AG10803 (cell line): Measurements from ENCODE around the gene OCSTAMP.

ENCODE experiments used
- DNase-seq: peaks from one replicate; pipeline ENCODE4 v3.0.0; 2010; ENCODE audit warnings: low read depth
- H3K4me3 ChIP-seq: 2 replicates; pipeline ENCODE4 v1.5.1; 2011; ENCODE audit warnings: mild to moderate bottlenecking, low read length, control low read depth
- CTCF ChIP-seq: conservative IDR thresholded peaks from 2 replicates; pipeline ENCODE4 v1.5.1; 2011; ENCODE audit warnings: mild to moderate bottlenecking, low read length, control low read depth, inconsistent platforms

Gene OCSTAMP

DNA sequence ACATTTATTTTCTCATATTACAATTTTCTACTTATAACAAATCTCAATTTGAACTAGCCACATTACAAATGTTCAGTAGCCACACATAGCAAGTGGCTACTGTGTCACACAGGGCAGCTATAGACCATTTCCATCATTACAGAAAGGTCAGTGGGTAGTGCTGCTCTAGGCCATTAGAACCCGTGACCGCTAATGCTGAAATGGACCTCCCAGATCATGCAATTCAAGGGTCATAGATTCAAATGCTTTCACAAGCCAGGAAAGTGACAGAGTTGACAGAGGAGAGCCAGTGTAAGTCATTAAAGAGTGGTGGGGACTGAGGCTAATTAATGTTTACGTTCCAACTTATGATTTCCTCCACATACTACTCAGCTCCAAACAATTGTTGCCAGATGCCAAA lies 3.5 kb upstream of the OCSTAMP start:
- no peak for TF ChIP-seq CTCF
- no peak for DNase-seq
- no peak overlapping the region for H3K4me3 ChIP-seq

DNA sequence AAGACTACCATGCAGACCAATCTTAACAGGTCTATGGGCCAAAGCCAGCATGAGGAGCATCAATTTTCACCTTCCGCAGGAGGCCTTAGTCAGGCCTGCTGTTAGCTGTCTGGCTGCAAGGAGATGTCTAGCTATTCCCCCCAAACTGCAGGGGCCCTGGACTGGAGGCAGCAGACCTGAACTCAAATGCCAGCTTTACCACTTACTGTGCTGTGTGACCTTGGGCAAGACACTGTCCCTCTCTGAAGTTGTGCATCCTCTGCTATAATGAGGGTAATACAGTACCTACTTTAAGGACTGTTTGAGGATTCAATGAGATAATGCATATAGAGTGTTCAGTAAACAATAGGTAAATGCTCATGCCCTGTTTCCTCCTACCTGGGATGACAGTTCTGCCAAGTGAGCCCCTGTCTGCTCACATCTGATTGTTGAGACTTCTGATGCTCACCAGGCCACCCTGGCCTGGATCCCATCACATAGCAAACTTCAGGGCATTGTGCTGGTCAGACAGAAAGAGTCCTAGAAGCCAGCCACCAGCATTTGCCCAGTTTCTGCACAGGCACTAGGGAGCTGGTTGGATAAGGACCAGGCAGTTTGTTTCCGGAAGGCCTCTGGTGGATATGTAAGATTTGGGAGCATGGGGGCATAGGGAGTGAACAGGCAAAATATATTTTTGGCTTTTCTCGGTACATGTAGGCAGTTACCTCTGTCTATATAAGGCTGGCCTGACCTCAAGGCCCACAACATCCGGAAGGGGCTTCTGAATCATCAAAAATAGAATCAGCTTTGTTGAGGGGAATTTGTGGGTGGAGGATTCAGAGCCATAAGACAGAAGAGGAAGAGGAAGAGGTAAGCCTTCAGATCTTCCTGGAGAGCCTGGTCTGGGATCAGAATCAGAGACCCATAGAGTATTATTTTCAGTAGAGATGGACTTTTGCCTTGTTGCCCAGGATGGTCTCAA lies 2.3 kb upstream of the OCSTAMP start:
- TF ChIP-seq CTCF: no peak
- no peak overlapping the region for H3K4me3 ChIP-seq
- no peak for DNase-seq

DNA sequence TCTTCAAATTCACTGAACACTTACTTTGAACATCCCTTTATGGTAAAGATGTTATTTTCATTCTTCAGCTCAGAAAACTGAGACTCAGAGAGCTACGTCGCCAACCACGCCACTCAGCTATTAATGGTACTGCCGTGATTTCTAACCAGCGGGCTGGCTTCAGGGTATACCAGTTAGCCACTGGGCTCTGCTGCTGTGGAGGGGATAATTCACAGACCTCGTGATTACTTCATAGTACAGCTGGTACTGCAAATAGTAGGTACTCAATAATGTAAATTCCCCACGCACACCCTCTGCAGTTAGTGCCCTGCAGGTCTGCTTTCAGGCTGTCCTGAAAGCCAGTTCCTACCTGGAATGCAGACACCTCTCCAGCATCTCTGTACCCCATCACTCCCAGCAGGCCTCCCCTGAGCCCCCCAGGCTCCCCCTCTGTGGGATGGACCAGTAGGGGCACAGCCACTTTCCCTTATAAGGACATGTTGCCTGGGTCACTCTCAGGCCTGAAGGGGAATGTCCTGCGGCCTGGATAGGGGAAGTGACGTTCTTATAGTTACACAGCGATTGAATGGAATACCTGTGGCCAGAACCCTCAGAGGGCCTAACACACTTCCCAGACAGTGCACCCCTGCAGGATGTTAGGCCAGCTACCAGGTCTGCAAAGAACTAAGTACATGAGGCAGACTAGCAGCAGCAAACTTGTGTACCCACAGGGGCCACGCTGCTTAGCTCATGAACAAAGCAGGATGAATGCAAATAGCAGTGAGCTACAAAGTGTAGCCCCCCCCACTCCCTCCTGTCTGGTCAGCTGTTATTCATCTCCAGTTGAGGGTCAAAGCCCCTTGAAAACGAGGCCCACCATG lies 1.3 kb upstream of the OCSTAMP start:
- no peak for TF ChIP-seq CTCF
- H3K4me3 ChIP-seq: no peak overlapping the region
- DNase-seq: no peak

- DNase-seq: no peak
- no peak for TF ChIP-seq CTCF
- H3K4me3 ChIP-seq: no peak overlapping the region
Observed at GRCh38 chr20:46549188-46549972, 1.1 kb downstream of the OCSTAMP start.

DNA sequence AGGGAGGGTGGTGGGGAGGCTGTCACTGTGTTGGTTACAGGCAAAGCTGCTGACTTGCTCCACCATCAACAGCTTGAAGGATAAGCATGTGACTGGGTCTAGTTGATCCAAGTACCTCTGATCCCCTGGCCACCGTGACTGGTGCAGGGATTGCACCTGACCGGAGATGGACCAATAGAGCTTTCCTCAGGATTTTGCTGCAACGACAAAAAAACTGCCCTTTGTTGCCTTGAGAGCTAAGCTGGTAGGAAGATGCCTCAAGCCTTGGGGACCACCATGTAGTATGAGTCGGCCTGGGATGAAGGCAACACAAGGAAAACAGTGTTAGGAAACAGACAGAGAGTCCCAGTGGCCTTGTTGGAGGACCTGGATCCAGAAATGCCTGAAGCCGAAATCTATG lies 1.8 kb downstream of the OCSTAMP start:
- no peak for TF ChIP-seq CTCF
- DNase-seq: no peak
- H3K4me3 ChIP-seq: no peak overlapping the region

- no peak for DNase-seq
- H3K4me3 ChIP-seq: no peak overlapping the region
- TF ChIP-seq CTCF: no peak
Observed at GRCh38 chr20:46547995-46548394, 2.5 kb downstream of the OCSTAMP start.
